Measurements from ENCODE around the gene SPINK14. TPM values are rescaled to one million over a fixed set of nuclear protein-coding genes. Genes with fewer than 3 reads are reported as not detected.

The SPINK14 gene
- total RNA-seq, 1 experiment from 2014 or later: not detected

DNA sequence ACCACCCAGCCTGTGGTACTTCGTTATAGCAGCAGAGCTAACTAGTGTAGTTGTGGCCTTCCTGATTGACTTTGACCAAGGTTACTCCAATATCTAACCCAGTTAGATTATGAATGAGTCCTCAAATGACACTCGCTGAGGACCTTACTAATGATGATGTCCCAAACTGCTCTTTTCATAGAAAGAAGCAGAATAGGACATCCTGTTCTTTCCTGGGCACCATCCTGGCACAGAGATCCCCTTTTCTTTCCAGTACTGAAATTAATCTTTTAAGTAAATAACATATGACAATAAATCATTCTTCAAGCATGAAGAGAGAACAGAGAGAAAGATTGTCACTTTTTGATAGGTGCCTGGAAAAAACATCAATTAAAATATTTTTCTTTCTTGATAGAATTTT lies 26.7 kb upstream of the SPINK14 start:
- TF ChIP-seq, protein P1, sequence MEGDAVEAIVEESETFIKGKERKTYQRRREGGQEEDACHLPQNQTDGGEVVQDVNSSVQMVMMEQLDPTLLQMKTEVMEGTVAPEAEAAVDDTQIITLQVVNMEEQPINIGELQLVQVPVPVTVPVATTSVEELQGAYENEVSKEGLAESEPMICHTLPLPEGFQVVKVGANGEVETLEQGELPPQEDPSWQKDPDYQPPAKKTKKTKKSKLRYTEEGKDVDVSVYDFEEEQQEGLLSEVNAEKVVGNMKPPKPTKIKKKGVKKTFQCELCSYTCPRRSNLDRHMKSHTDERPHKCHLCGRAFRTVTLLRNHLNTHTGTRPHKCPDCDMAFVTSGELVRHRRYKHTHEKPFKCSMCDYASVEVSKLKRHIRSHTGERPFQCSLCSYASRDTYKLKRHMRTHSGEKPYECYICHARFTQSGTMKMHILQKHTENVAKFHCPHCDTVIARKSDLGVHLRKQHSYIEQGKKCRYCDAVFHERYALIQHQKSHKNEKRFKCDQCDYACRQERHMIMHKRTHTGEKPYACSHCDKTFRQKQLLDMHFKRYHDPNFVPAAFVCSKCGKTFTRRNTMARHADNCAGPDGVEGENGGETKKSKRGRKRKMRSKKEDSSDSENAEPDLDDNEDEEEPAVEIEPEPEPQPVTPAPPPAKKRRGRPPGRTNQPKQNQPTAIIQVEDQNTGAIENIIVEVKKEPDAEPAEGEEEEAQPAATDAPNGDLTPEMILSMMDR (conservative IDR thresholded peaks at IDR 0.05): no peak
- no peak overlapping the region for H4K8ac ChIP-seq (replicated peaks; ENCODE audit: insufficient read length, low read depth, low read length)

More for the DNA sequence above, 26.7 kb upstream of the SPINK14 start:
- no peaks in the 10 kb centered on the region for H3K79me2 ChIP-seq (ENCODE audit: insufficient read depth, low read length)
- no peaks in the 10 kb centered on the region for H4K20me1 ChIP-seq (ENCODE audit: control insufficient read depth, insufficient read depth, insufficient read length)
- H3K14ac ChIP-seq (ENCODE audit: insufficient read depth, low read length): no peak overlapping the region
- Mint-ChIP-seq H3K27ac (no peak overlapping the region), H3K4me3 (no peak overlapping the region), H3K4me1 (no peaks in the 10 kb centered on the region), H3K27me3 (ENCODE audit: low read depth) (no peaks in the 10 kb centered on the region), H3K9me3 (no peaks in the 10 kb centered on the region), H3K36me3 (ENCODE audit: insufficient read depth in 1 of 3, low read depth in 3 of 3) (peaks cover 0 to 7% (median 0%) of the 10 kb centered on the region in 3 experiments; a peak in 1 of 7 replicates)
- no peak overlapping the region for H3K18ac ChIP-seq (ENCODE audit: insufficient read length, low read depth, low read length)
- no peak overlapping the region for H2AFZ ChIP-seq (ENCODE audit: low read length)
- H3K4me1 ChIP-seq (ENCODE audit: insufficient read depth, low read length): no peaks in the 10 kb centered on the region
- no peak overlapping the region for H2BK5ac ChIP-seq (ENCODE audit: insufficient read length, low read length)
- no CpG with 5 or more reads among the region's 2 CpGs for WGBS (ENCODE audit: extremely low coverage, insufficient read length, low lambda C conversion rate)
- H2BK12ac ChIP-seq (ENCODE audit: insufficient read length, low read depth, low read length): no peak overlapping the region
- no peak overlapping the region for H4K91ac ChIP-seq (ENCODE audit: insufficient read length, low read depth, low read length)
- H3K27ac ChIP-seq (ENCODE audit: insufficient read length, low read depth, low read length): no peak overlapping the region
- H2BK120ac ChIP-seq (ENCODE audit: low read depth, low read length, poor library complexity, severe bottlenecking): no peak overlapping the region
- H3K23ac ChIP-seq (ENCODE audit: insufficient read length, low read depth, low read length): no peak overlapping the region
- no peak overlapping the region for H3K56ac ChIP-seq (ENCODE audit: insufficient read length, low read depth, low read length)
- H3K79me1 ChIP-seq (ENCODE audit: insufficient read depth, low read depth, low read length, poor library complexity, severe bottlenecking): no peaks in the 10 kb centered on the region
- H3K4me2 ChIP-seq (ENCODE audit: insufficient read depth, insufficient read length, low read length): no peak overlapping the region
- H4K5ac ChIP-seq (ENCODE audit: insufficient read length, low read depth, low read length): no peak overlapping the region
- no peaks in the 10 kb centered on the region for H3K23me2 ChIP-seq (ENCODE audit: insufficient read length, low read depth, low read length, poor library complexity, severe bottlenecking)
- H2BK20ac ChIP-seq (ENCODE audit: low read depth, low read length, poor library complexity, severe bottlenecking): no peak overlapping the region
- no peaks in the 10 kb centered on the region for H3K27me3 ChIP-seq (ENCODE audit: insufficient read depth, low read length)
- no peak overlapping the region for H2BK15ac ChIP-seq (ENCODE audit: low read depth, low read length)
- H3K4ac ChIP-seq (ENCODE audit: low read depth, low read length): no peak overlapping the region
- H3T11ph ChIP-seq (ENCODE audit: low read length): no peak overlapping the region
- H3K9me3 ChIP-seq (ENCODE audit: control insufficient read depth, low read depth, low read length): no peaks in the 10 kb centered on the region
- no peak overlapping the region for H2AK5ac ChIP-seq (ENCODE audit: insufficient read length, low read length)
- no peak for DNase-seq
- no peak overlapping the region for H3K9ac ChIP-seq (ENCODE audit: extremely low read depth, insufficient read length, low read length)

Data from H9 (cell line).